ENCODE data around the gene ASPSCR1. TPM values are rescaled to one million over a fixed set of nuclear protein-coding genes. Genes with fewer than 3 reads are reported as not detected.

The ASPSCR1 gene
- total RNA-seq, 4 donors from 2014 or later: 17.9 to 25.6 (median 21.6) TPM

DNA sequence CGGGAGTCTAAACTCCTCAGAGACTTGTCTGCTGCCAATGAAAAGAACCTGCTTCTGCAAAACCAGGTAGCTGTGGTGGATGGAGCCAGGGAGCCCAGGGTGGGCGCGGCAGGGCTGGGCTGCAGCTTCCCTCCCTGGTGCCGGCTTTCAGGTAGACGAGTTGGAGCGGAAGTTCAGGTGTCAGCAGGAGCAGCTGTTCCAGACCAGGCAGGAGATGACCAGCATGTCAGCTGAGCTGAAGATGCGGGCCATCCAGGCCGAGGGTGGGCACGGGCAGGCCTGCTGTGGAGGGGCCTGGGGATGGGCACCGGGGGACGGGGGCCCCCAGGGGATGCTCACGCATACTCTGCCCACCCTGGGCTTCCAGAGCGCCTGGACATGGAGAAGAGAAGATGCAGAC, 50.8 kb downstream of the ASPSCR1 start:
- Histone ChIP-seq H3K27me3 (peaks cover 7% of the 10 kb centered on the region), H3K36me3 (no peaks in the 10 kb centered on the region), H3K9me3 (no peaks in the 10 kb centered on the region), H3K27ac (no peak overlapping the region), H3K4me1 (peaks cover 44% of the 10 kb centered on the region), H3K4me3 (no peak overlapping the region)
- TF ChIP-seq, protein P1, sequence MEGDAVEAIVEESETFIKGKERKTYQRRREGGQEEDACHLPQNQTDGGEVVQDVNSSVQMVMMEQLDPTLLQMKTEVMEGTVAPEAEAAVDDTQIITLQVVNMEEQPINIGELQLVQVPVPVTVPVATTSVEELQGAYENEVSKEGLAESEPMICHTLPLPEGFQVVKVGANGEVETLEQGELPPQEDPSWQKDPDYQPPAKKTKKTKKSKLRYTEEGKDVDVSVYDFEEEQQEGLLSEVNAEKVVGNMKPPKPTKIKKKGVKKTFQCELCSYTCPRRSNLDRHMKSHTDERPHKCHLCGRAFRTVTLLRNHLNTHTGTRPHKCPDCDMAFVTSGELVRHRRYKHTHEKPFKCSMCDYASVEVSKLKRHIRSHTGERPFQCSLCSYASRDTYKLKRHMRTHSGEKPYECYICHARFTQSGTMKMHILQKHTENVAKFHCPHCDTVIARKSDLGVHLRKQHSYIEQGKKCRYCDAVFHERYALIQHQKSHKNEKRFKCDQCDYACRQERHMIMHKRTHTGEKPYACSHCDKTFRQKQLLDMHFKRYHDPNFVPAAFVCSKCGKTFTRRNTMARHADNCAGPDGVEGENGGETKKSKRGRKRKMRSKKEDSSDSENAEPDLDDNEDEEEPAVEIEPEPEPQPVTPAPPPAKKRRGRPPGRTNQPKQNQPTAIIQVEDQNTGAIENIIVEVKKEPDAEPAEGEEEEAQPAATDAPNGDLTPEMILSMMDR (IDR thresholded peaks at IDR 0.05): no peak
- no peak for TF ChIP-seq EP300 (IDR thresholded peaks at IDR 0.05)
- no peak for TF ChIP-seq POLR2A (IDR thresholded peaks at IDR 0.05)
- no peak for TF ChIP-seq POLR2AphosphoS5 (IDR thresholded peaks at IDR 0.05)
- WGBS: 93% methylated on average over 6 of the region's 13 CpGs
- DNase-seq (ENCODE audit: low spot score in 2 of 2): no peak

- no peaks in the 10 kb centered on the region for H3K36me3 ChIP-seq
- no peaks in the 10 kb centered on the region for H3K9me3 ChIP-seq
- H3K27me3 ChIP-seq: peaks cover 7% of the 10 kb centered on the region
- peaks cover 37% of the 10 kb centered on the region for H3K4me1 ChIP-seq
- no peak overlapping the region for H3K27ac ChIP-seq
- WGBS: 96% methylated on average over 7 of the region's 9 CpGs
- TF ChIP-seq EP300 (IDR thresholded peaks at IDR 0.05): no peak
- no peak for TF ChIP-seq POLR2AphosphoS5 (IDR thresholded peaks at IDR 0.05)
- no peak for TF ChIP-seq POLR2A (IDR thresholded peaks at IDR 0.05)
- TF ChIP-seq, protein P1 (IDR thresholded peaks at IDR 0.05): no peak
- no peak for DNase-seq (ENCODE audit: low spot score in 2 of 2)
- no peak overlapping the region for H3K4me3 ChIP-seq
Observed at GRCh38 chr17:82028966-82029365, 51.5 kb downstream of the ASPSCR1 start.

DNA sequence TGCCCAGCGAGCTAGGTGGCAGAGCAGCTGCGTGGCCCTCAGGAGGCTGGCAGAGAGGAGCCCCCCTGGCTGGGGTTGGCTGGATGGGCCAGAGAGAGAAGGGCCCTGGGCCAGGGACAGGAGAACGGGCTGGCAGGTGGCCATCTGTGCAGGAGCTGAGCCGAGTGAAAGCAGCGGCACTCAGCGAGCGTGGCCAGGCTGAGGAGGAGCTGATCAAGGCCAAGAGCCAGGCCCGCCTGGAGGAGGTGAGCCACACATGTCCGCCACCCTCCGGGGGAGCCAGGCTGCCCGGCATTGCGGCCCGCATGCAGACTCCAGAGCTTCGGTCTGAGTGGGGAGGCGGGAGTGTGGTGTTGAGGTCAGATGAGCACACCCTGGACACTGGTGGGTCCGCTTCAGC, 52.0 kb downstream of the ASPSCR1 start:
- WGBS: 75% methylated on average over 1 of the region's 16 CpGs
- H3K27ac ChIP-seq: no peak overlapping the region
- DNase-seq (ENCODE audit: low spot score in 2 of 2): no peak

GRCh38 chr17:82029990-82030469, 52.6 kb downstream of the ASPSCR1 start:
- H3K4me3 ChIP-seq: peak overlapping the region; percentile 64
- 10% methylated on average over 4 of the region's 31 CpGs for WGBS
- H3K27ac ChIP-seq: no peak overlapping the region

More for the DNA sequence above, 52.0 kb downstream of the ASPSCR1 start:
- H3K27me3 ChIP-seq: peaks cover 7% of the 10 kb centered on the region
- H3K4me1 ChIP-seq: peaks cover 33% of the 10 kb centered on the region
- H3K9me3 ChIP-seq: no peaks in the 10 kb centered on the region
- no peak overlapping the region for H3K4me3 ChIP-seq
- no peaks in the 10 kb centered on the region for H3K36me3 ChIP-seq
- TF ChIP-seq EP300 (IDR thresholded peaks at IDR 0.05): no peak
- TF ChIP-seq POLR2AphosphoS5 (IDR thresholded peaks at IDR 0.05): no peak
- TF ChIP-seq, protein P1 (IDR thresholded peaks at IDR 0.05): no peak
- TF ChIP-seq POLR2A (IDR thresholded peaks at IDR 0.05): no peak

GRCh38 chr17:82030470-82031302, 53.3 kb downstream of the ASPSCR1 start:
- Histone ChIP-seq H3K9me3 (no peaks in the 10 kb centered on the region), H3K27ac (peak overlapping the region; percentile 77), H3K4me3 (peak overlapping the region; percentile 64), H3K36me3 (no peaks in the 10 kb centered on the region), H3K4me1 (peaks cover 30% of the 10 kb centered on the region), H3K27me3 (peaks cover 7% of the 10 kb centered on the region)
- TF ChIP-seq, protein P1 (IDR thresholded peaks at IDR 0.05): peak; percentile 90 to 94
- TF ChIP-seq EP300 (IDR thresholded peaks at IDR 0.05): no peak
- 0% methylated on average over 15 of the region's 94 CpGs for WGBS
- DNase-seq (ENCODE audit: low spot score in 2 of 2): peak; percentile 90 to 94

More at GRCh38 chr17:82029990-82030469, 52.6 kb downstream of the ASPSCR1 start:
- no peak for DNase-seq (ENCODE audit: low spot score in 2 of 2)
- no peak for TF ChIP-seq POLR2A (IDR thresholded peaks at IDR 0.05)
- no peak for TF ChIP-seq POLR2AphosphoS5 (IDR thresholded peaks at IDR 0.05)
- TF ChIP-seq EP300 (IDR thresholded peaks at IDR 0.05): no peak
- TF ChIP-seq, protein P1 (IDR thresholded peaks at IDR 0.05): no peak
- H3K27me3 ChIP-seq: peaks cover 7% of the 10 kb centered on the region
- H3K9me3 ChIP-seq: no peaks in the 10 kb centered on the region
- H3K36me3 ChIP-seq: no peaks in the 10 kb centered on the region
- H3K4me1 ChIP-seq: peaks cover 30% of the 10 kb centered on the region
